GM12875 (cell line): Measurements from ENCODE around the gene SCUBE1.

ENCODE experiments used
- H3K4me3 ChIP-seq: one replicate; pipeline ENCODE4 v1.5.1; 2011; ENCODE audit warnings: low read depth, low read length, control low read depth
- CTCF ChIP-seq: IDR thresholded peaks from 2 replicates; pipeline ENCODE4 v1.5.1; 2011; ENCODE audit warnings: low read depth, mild to moderate bottlenecking, control low read depth, inconsistent platforms, low read length, moderate library complexity, borderline replicate concordance; ENCODE audit not compliant: insufficient read depth

The SCUBE1 gene

GRCh38 chr22:43148581-43148980 lies 194.6 kb downstream of the SCUBE1 start:
- H3K4me3 ChIP-seq: no peak overlapping the region
- TF ChIP-seq CTCF: no peak

- H3K4me3 ChIP-seq: no peak overlapping the region
- no peak for TF ChIP-seq CTCF
These were observed 195.4 kb downstream of the SCUBE1 start for GRCh38 chr22:43147821-43148220.
